Neural cell (in vitro differentiated cells): Measurements from ENCODE around the gene NPAS2.

Experiments
- EP300 ChIP-seq: fragments of 450-650 bp; conservative IDR thresholded peaks from 2 replicates; pipeline ENCODE4 v1.6.1; 2014; ENCODE audit warnings: antibody characterized with exemption, mild to moderate bottlenecking, moderate library complexity; ENCODE audit not compliant: poor library complexity, severe bottlenecking
- EZH2 ChIP-seq: fragments of 200-600, 300-800 bp; shearing (Covaris generic), sonication (generic); IDR thresholded peaks from 2 replicates; pipeline ENCODE4 v1.6.1; 2014; ENCODE audit warnings: antibody characterized with exemption, low read length, borderline replicate concordance, mild to moderate bottlenecking; ENCODE audit not compliant: insufficient read depth, poor library complexity, severe bottlenecking
- POLR2AphosphoS5 ChIP-seq: IDR thresholded peaks from 2 replicates; pipeline ENCODE4 v1.6.1; 2012
- RAD21 ChIP-seq: fragments of 450-650 bp; conservative IDR thresholded peaks from 2 replicates; pipeline ENCODE4 v1.6.1; 2014; ENCODE audit warnings: antibody characterized with exemption, mild to moderate bottlenecking, moderate library complexity
- REST ChIP-seq: IDR thresholded peaks from 2 replicates; pipeline ENCODE4 v1.6.1; 2012; ENCODE audit warnings: borderline replicate concordance
- SMC3 ChIP-seq: fragments of 450-650 bp; conservative IDR thresholded peaks from 2 replicates; pipeline ENCODE4 v1.6.1; 2014; ENCODE audit warnings: antibody characterized with exemption, mild to moderate bottlenecking, moderate library complexity; ENCODE audit not compliant: poor library complexity
- TAF1 ChIP-seq: IDR thresholded peaks from 2 replicates; pipeline ENCODE4 v1.6.1; 2012; ENCODE audit warnings: low read depth
- TF ChIP-seq, protein P1 (sequence below): fragments of 450-650 bp; IDR thresholded peaks from 2 replicates; pipeline ENCODE4 v1.5.1; 2014; ENCODE audit warnings: antibody characterized with exemption, mild to moderate bottlenecking, moderate library complexity; ENCODE audit not compliant: poor library complexity, severe bottlenecking

DNA sequence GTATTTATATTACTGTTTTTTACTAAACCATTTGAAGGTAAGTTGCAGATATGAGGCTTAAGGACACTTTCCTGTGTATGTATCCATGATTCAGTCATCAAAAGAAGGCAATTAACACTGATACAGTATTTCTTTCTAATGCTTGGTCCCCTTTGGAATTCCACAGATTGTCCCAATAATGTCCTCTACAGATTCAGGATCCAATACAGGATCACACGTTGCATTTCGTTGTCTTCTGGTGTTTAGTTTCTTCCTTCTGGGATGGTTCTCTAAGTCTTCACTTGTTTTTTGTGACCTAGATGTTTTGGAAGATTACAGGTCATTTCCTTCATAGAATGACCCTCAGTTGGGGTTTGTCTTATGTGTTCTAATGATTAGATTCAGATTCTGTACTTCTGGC is 40.0 kb downstream of the NPAS2 start:
- no peak for TF ChIP-seq EZH2
- TF ChIP-seq POLR2AphosphoS5, result no peak
- TF ChIP-seq, protein P1, sequence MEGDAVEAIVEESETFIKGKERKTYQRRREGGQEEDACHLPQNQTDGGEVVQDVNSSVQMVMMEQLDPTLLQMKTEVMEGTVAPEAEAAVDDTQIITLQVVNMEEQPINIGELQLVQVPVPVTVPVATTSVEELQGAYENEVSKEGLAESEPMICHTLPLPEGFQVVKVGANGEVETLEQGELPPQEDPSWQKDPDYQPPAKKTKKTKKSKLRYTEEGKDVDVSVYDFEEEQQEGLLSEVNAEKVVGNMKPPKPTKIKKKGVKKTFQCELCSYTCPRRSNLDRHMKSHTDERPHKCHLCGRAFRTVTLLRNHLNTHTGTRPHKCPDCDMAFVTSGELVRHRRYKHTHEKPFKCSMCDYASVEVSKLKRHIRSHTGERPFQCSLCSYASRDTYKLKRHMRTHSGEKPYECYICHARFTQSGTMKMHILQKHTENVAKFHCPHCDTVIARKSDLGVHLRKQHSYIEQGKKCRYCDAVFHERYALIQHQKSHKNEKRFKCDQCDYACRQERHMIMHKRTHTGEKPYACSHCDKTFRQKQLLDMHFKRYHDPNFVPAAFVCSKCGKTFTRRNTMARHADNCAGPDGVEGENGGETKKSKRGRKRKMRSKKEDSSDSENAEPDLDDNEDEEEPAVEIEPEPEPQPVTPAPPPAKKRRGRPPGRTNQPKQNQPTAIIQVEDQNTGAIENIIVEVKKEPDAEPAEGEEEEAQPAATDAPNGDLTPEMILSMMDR, result no peak
- TF ChIP-seq TAF1, result no peak
- no peak for TF ChIP-seq REST
- no peak for TF ChIP-seq RAD21
- TF ChIP-seq SMC3, result no peak
- TF ChIP-seq EP300, result no peak
